B cell (primary cell): ENCODE results near the gene BIK. TPM values are rescaled to one million over a fixed set of nuclear protein-coding genes. Genes with fewer than 3 reads are reported as not detected.

Experiments
- ATAC-seq: fragments of 200-7000 bp; cut with Tn5 transposase; one replicate; pipeline ENCODE4 v1.10.0; 2021; ENCODE audit warnings: low read depth, mild to moderate bottlenecking, moderate number of reproducible peaks, moderate library complexity
- CTCF ChIA-PET: fragments of 350-600 bp; sonication (Branson Sonifier 250); formaldehyde crosslinking; loops from one replicate; lab custom pipeline; 2021; ENCODE audit warnings: antibody characterized with exemption, inconsistent platforms; lab: Charles Lee
- POLR2A ChIA-PET: fragments of 350-600 bp; sonication (Branson Sonifier 250); formaldehyde crosslinking; loops from one replicate; lab custom pipeline; 2021; ENCODE audit warnings: antibody characterized with exemption; lab: Charles Lee
- DNase-seq: peaks from one replicate; pipeline ENCODE4 v3.0.0; 2013
- H2AFZ ChIP-seq: 2 replicates; pipeline ENCODE4 v1.6.1; 2012; ENCODE audit warnings: mild to moderate bottlenecking, low read depth, low read length; ENCODE audit not compliant: insufficient read depth, poor library complexity, severe bottlenecking
- H3K27ac ChIP-seq, 2 donors: 1 replicate in 1 of 2; 2 replicates in 1 of 2; pipeline ENCODE4 v1.5.1; 2012 to 2013; ENCODE audit warnings: low read length in 2 of 2, mild to moderate bottlenecking in 2 of 2, moderate library complexity in 1 of 2
- H3K27me3 ChIP-seq, 4 experiments: fragments of 200-600 bp in 1 of 4; sonication (generic) in 1 of 4; replicated peaks in 1 of 4; 1 replicate in 2 of 4; 2 replicates in 2 of 4; pipeline versions ENCODE4 v1.6.1 to v1.7.0; 2013 to 2016; ENCODE audit warnings: low read length in 3 of 4, mild to moderate bottlenecking in 2 of 4, mixed read lengths in 1 of 4, moderate library complexity in 1 of 4; ENCODE audit not compliant: insufficient read depth in 4 of 4, control insufficient read depth in 3 of 4; ENCODE audit errors: control extremely low read depth in 1 of 4
- H3K36me3 ChIP-seq, 2 experiments: replicated peaks in 1 of 2; 1 replicate in 1 of 2; 2 replicates in 1 of 2; pipeline versions ENCODE4 v1.6.1 to v1.7.1; 2013; ENCODE audit warnings: low read length in 1 of 2; ENCODE audit not compliant: insufficient read depth in 2 of 2, control insufficient read depth in 1 of 2; ENCODE audit errors: control extremely low read depth in 1 of 2, extremely low read depth in 1 of 2
- H3K4me1 ChIP-seq, 2 donors: fragments of 200-600 bp in 1 of 2; sonication (generic) in 1 of 2; 1 replicate in 1 of 2; 2 replicates in 1 of 2; pipeline versions ENCODE4 v1.5.1 to v1.6.1; 2013 to 2017; ENCODE audit warnings: low read length in 2 of 2; ENCODE audit not compliant: control insufficient read depth in 2 of 2, insufficient read depth in 2 of 2
- H3K4me2 ChIP-seq: replicated peaks from 2 replicates; pipeline ENCODE3; 2012; ENCODE audit warnings: mild to moderate bottlenecking, low read depth, low read length; ENCODE audit not compliant: poor library complexity, severe bottlenecking
- H3K4me3 ChIP-seq, 5 experiments: fragments of 200-600 bp in 1 of 5; sonication (generic) in 1 of 5; 1 replicate in 3 of 5; 2 replicates in 2 of 5; pipeline versions ENCODE4 v1.5.1 to v1.7.0; 2011 to 2016; ENCODE audit warnings: low read length in 4 of 5, mild to moderate bottlenecking in 4 of 5, low read depth in 2 of 5, control low read depth in 1 of 5, moderate library complexity in 1 of 5; ENCODE audit not compliant: insufficient read depth in 1 of 5; ENCODE audit errors: control extremely low read depth in 1 of 5, extremely low read depth in 1 of 5
- H3K79me2 ChIP-seq: fragments of 200-600 bp; sonication (generic); one replicate; pipeline ENCODE4 v1.6.0; 2016; ENCODE audit warnings: low read length; ENCODE audit not compliant: control insufficient read depth, insufficient read depth
- H3K9ac ChIP-seq: fragments of 200-600 bp; sonication (generic); 2 replicates; pipeline ENCODE4 v1.6.1; 2017; ENCODE audit warnings: mild to moderate bottlenecking, low read length, moderate library complexity
- H3K9me3 ChIP-seq, 3 donors: one replicate each; pipeline versions ENCODE4 v1.6.1 to v1.7.1; 2013; ENCODE audit warnings: low read length in 2 of 3; ENCODE audit not compliant: control insufficient read depth in 2 of 3, insufficient read depth in 1 of 3; ENCODE audit errors: control extremely low read depth in 1 of 3
- H4K20me1 ChIP-seq: 2 replicates; pipeline ENCODE4 v1.6.0; 2012; ENCODE audit warnings: mild to moderate bottlenecking, low read length; ENCODE audit not compliant: insufficient read depth, control insufficient read depth, poor library complexity, severe bottlenecking
- H3K27ac Mint-ChIP-seq: one replicate; pipeline ENCODE4 v1.8.0; 2021; ENCODE audit warnings: mixed read lengths
- H3K27me3 Mint-ChIP-seq: one replicate; pipeline ENCODE4 v1.8.0; 2021; ENCODE audit warnings: mixed read lengths
- H3K4me1 Mint-ChIP-seq: one replicate; pipeline ENCODE4 v1.8.0; 2021; ENCODE audit warnings: mixed read lengths
- H3K4me3 Mint-ChIP-seq: one replicate; pipeline ENCODE4 v1.8.0; 2021; ENCODE audit warnings: mixed read lengths
- H3K9me3 Mint-ChIP-seq: one replicate; pipeline ENCODE4 v1.8.0; 2022; ENCODE audit warnings: mixed read lengths; ENCODE audit not compliant: insufficient read depth
- EZH2 ChIP-seq: IDR thresholded peaks from 2 replicates; pipeline ENCODE4 v1.6.1; 2012; ENCODE audit warnings: borderline replicate concordance, low read depth, mild to moderate bottlenecking, moderate library complexity, low read length; ENCODE audit not compliant: insufficient read depth, poor library complexity, severe bottlenecking
- WGBS: methylation state at CpG from one replicate; pipeline ENCODE4 v1.1.5; 2013; ENCODE audit warnings: missing lambda C conversion rate; ENCODE audit not compliant: insufficient coverage; 5-methylcytosine and 5-hydroxymethylcytosine counted together
- intact Hi-C: fragments of 100-400 bp; cut with micrococcal nuclease; formaldehyde crosslinking; loops from one replicate; pipeline ENCODE4 v1.10.0; 2022
- polyA plus RNA-seq: library from polyadenylated mRNA; depleted of rRNA; stranded (reverse); fragments of >200 nt; gene quantifications from 2 replicates; pipeline ENCODE4 v1.2.3, GENCODE V29; 2012
- total RNA-seq, 2 donors: library from RNA; stranded (reverse); fragments of 120-200 nt in 1 of 2; gene quantifications; 1 replicate in 1 of 2; 2 replicates in 1 of 2; pipeline versions ENCODE4 v1.2.3 to v1.2.4, GENCODE V29; 2013 to 2022
- TF ChIP-seq, protein P1 (sequence below): fragments of 200-600 bp; IDR thresholded peaks from one replicate; pipeline ENCODE4 v1.8.0; 2022; ENCODE audit warnings: antibody characterized with exemption, mild to moderate bottlenecking

Gene BIK
- total and polyA plus RNA-seq, 2 donors (not counting 1 experiment from before 2014, with no cell fraction given), result 1.3 to 2.7 TPM

DNA sequence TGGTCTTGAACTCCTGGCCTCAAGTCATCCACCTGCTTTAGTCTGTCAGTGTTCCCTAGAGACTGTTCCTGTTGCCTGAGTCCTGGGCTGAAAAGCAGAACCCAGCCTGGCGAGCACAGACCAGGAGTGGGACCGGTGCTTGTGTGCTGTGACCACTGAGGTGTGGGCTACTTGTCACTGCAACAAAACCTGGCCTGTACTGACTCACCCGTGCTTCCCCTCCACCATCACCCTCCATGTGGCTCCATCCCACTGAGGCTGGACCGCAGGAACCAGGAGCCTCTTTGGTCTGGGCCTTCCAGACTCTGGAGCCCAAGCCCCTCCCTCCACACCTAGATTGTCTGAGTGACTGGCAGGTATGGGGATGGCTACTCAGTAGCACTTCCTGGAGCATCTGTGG is 24.0 kb downstream of the BIK start:
- CTCF ChIA-PET, result interaction anchor here (0.7 to 2.0 kb wide), 3 partner anchors 24 to 1099 kb away, joined by 4 to 9 read pairs (median 5); partner anchors contain the start of gene BIK
- H3K27ac ChIP-seq, result no peak overlapping the region
- H3K9me3 Mint-ChIP-seq, result no peaks in the 10 kb centered on the region
- H3K4me1 ChIP-seq, result peaks cover 3 to 15% of the 10 kb centered on the region in 2 donors
- peaks cover 9 to 39% of the 10 kb centered on the region in 2 experiments for H3K36me3 ChIP-seq
- no peak overlapping the region for H2AFZ ChIP-seq
- peaks cover 0 to 5% (median 0%) of the 10 kb centered on the region in 4 experiments for H3K27me3 ChIP-seq
- intact Hi-C loops, result loop anchor here (10.0 kb wide), 1 partner anchor 270 kb away; no protein-coding TSS in a partner anchor
- H3K4me3 Mint-ChIP-seq, result no peak overlapping the region
- H3K4me2 ChIP-seq, result no peak overlapping the region
- DNase-seq (no peak), ATAC-seq (no peak)
- peaks cover 5% of the 10 kb centered on the region for H3K79me2 ChIP-seq
- POLR2A ChIA-PET, result no interaction called here
- no peak overlapping the region for H3K9ac ChIP-seq
- H4K20me1 ChIP-seq, result peaks cover 28% of the 10 kb centered on the region
- H3K27me3 Mint-ChIP-seq, result no peaks in the 10 kb centered on the region
- no peak overlapping the region for H3K27ac Mint-ChIP-seq
- no peak overlapping the region for H3K4me3 ChIP-seq
- peaks cover 0 to 6% (median 0%) of the 10 kb centered on the region in 3 donors for H3K9me3 ChIP-seq
- H3K4me1 Mint-ChIP-seq, result peaks cover 3% of the 10 kb centered on the region
- TF ChIP-seq, protein P1, sequence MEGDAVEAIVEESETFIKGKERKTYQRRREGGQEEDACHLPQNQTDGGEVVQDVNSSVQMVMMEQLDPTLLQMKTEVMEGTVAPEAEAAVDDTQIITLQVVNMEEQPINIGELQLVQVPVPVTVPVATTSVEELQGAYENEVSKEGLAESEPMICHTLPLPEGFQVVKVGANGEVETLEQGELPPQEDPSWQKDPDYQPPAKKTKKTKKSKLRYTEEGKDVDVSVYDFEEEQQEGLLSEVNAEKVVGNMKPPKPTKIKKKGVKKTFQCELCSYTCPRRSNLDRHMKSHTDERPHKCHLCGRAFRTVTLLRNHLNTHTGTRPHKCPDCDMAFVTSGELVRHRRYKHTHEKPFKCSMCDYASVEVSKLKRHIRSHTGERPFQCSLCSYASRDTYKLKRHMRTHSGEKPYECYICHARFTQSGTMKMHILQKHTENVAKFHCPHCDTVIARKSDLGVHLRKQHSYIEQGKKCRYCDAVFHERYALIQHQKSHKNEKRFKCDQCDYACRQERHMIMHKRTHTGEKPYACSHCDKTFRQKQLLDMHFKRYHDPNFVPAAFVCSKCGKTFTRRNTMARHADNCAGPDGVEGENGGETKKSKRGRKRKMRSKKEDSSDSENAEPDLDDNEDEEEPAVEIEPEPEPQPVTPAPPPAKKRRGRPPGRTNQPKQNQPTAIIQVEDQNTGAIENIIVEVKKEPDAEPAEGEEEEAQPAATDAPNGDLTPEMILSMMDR, result no peak
- TF ChIP-seq EZH2, result no peak
- WGBS, result 95% methylated on average over 3 of the region's 4 CpGs

DNA sequence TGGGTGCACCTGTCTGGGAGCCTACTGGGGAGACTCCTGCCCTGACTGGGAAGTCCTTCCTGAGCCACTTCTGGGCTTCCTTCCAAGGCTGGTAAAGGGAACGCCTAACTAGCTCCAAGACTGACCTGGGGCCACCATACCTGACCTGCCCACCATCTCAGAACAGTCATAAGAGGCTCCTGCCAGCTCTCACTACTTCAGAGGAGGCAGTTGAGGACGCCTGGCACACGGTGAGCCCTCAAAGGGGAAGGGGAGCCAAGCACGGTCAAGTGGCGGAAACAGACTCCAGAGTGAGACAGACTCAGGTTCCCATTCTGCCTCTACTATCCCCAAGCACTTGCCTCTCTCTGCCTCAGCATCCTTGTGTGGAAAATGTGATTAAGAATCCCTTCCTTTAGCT is 25.0 kb downstream of the BIK start:
- DNase-seq, result no peak
- Histone ChIP-seq H3K27me3 (no peaks in the 10 kb centered on the region), H4K20me1 (peaks cover 22% of the 10 kb centered on the region), H3K4me2 (no peak overlapping the region), H3K4me3 (no peak overlapping the region), H3K4me1 (peaks cover 0 to 10% of the 10 kb centered on the region in 2 donors), H3K27ac (no peak overlapping the region), H3K9me3 (peaks cover 0 to 6% (median 0%) of the 10 kb centered on the region in 3 donors), H2AFZ (no peak overlapping the region), H3K9ac (no peak overlapping the region), H3K79me2 (peaks cover 5% of the 10 kb centered on the region), H3K36me3 (peaks cover 9 to 39% of the 10 kb centered on the region in 2 experiments)
- intact Hi-C loops, result loop anchor here (10.0 kb wide), 1 partner anchor 271 kb away; no protein-coding TSS in a partner anchor
- POLR2A ChIA-PET, result interaction anchor here (0.7 kb wide), 1 partner anchor 495 kb away, joined by 7 read pairs; no protein-coding TSS in a partner anchor
- no peak overlapping the region for H3K27ac Mint-ChIP-seq
- ATAC-seq, result no peak
- no peak overlapping the region for H3K4me3 Mint-ChIP-seq
- H3K4me1 Mint-ChIP-seq, result peaks cover 3% of the 10 kb centered on the region
- no peaks in the 10 kb centered on the region for H3K9me3 Mint-ChIP-seq
- CTCF ChIA-PET, result interaction anchor here (0.7 to 2.0 kb wide), 7 partner anchors 9 to 1100 kb away, joined by 3 to 14 read pairs (median 4); partner anchors contain the start of gene BIK
- WGBS, result 83% methylated on average over 3 of the region's 5 CpGs
- no peaks in the 10 kb centered on the region for H3K27me3 Mint-ChIP-seq
- TF ChIP-seq EZH2, result no peak
- TF ChIP-seq, protein P1, result no peak
